ENCODE data around the gene RALGAPB. TPM values are rescaled to one million over a fixed set of nuclear protein-coding genes. Genes with fewer than 3 reads are reported as not detected.
"Not testable (repeated sequence)": the region's sequence is repeated elsewhere in the genome, so short reads cannot be mapped to it uniquely, and the experiment has no call there.

The RALGAPB gene
- total RNA-seq, 4 donors from 2014 or later = 22.7 to 67.0 (median 56.7) TPM

GRCh38 chr20:38505091-38505455 lies 32.4 kb downstream of the RALGAPB start:
- Histone ChIP-seq H3K4me1 (no peaks in the 10 kb centered on the region), H3K27ac (no peak overlapping the region), H3K27me3 (no peaks in the 10 kb centered on the region), H3K36me3 (peaks cover 0 to 25% (median 12%) of the 10 kb centered on the region in 4 donors), H3K4me3 (no peak overlapping the region), H3K9me3 (no peaks in the 10 kb centered on the region)
- in situ Hi-C loops (cut with MboI; ENCODE audit: low pct_ligation_motif_present in 1 of 4, low pct_unique_long_range_greater_than_20kb in 1 of 4, low sequenced_read_pairs in 3 of 4) (no loop called here), intact Hi-C loops (cut with DNase I; ENCODE audit: low total_unique reads) (no loop called here)
- DNase-seq = no peak
- 98% methylated on average over 4 of the region's 4 CpGs for WGBS, 2 donors (ENCODE audit: low coverage in 1 of 2)
- no peak for TF ChIP-seq CTCF (IDR thresholded peaks at IDR 0.05)

GRCh38 chr20:38511726-38512125 lies 39.1 kb downstream of the RALGAPB start:
- WGBS, 2 donors (ENCODE audit: low coverage in 1 of 2) = 98 to 99% methylated on average over 15 to 19 of the region's 19 CpGs
- intact Hi-C loops (cut with DNase I; ENCODE audit: low total_unique reads); H3K27me3 ChIP-seq; in situ Hi-C loops (cut with MboI; ENCODE audit: low pct_ligation_motif_present in 1 of 4, low pct_unique_long_range_greater_than_20kb in 1 of 4, low sequenced_read_pairs in 3 of 4); H3K9me3 ChIP-seq; H3K4me1 ChIP-seq; DNase-seq; H3K4me3 ChIP-seq; H3K27ac ChIP-seq: not testable (repeated sequence)
- peaks cover 0 to 29% (median 7%) of the 10 kb centered on the region in 4 donors for H3K36me3 ChIP-seq

- WGBS, 2 donors (ENCODE audit: low coverage in 1 of 2) = 84 to 90% methylated on average over 4 of the region's 4 CpGs
- intact Hi-C loops (cut with DNase I; ENCODE audit: low total_unique reads) (no loop called here), in situ Hi-C loops (cut with MboI; ENCODE audit: low pct_ligation_motif_present in 1 of 4, low pct_unique_long_range_greater_than_20kb in 1 of 4, low sequenced_read_pairs in 3 of 4) (no loop called here)
- no peaks in the 10 kb centered on the region for H3K27me3 ChIP-seq
- no peak for DNase-seq
- no peaks in the 10 kb centered on the region for H3K9me3 ChIP-seq
- no peaks in the 10 kb centered on the region for H3K4me1 ChIP-seq
- no peak overlapping the region for H3K4me3 ChIP-seq
- H3K36me3 ChIP-seq = peaks cover 0 to 50% (median 11%) of the 10 kb centered on the region in 4 donors
- H3K27ac ChIP-seq = no peak overlapping the region
- no peak for TF ChIP-seq EP300 (IDR thresholded peaks at IDR 0.05; ENCODE audit: low read depth)
- TF ChIP-seq POLR2A (IDR thresholded peaks at IDR 0.05) = no peak
- TF ChIP-seq CTCF (IDR thresholded peaks at IDR 0.05) = no peak
- TF ChIP-seq POLR2AphosphoS5 (IDR thresholded peaks at IDR 0.05) = no peak
Observed at GRCh38 chr20:38514185-38514584, 41.5 kb downstream of the RALGAPB start.

- no peak overlapping the region for H3K4me3 ChIP-seq
- H3K36me3 ChIP-seq = peaks cover 0 to 44% (median 9%) of the 10 kb centered on the region in 4 donors
- in situ Hi-C loops (cut with MboI; ENCODE audit: low pct_ligation_motif_present in 1 of 4, low pct_unique_long_range_greater_than_20kb in 1 of 4, low sequenced_read_pairs in 3 of 4) (no loop called here), intact Hi-C loops (cut with DNase I; ENCODE audit: low total_unique reads) (no loop called here)
- no peaks in the 10 kb centered on the region for H3K4me1 ChIP-seq
- H3K27ac ChIP-seq = no peak overlapping the region
- no peaks in the 10 kb centered on the region for H3K27me3 ChIP-seq
- no peaks in the 10 kb centered on the region for H3K9me3 ChIP-seq
- WGBS, 2 donors (ENCODE audit: low coverage in 1 of 2) = 91 to 100% methylated on average over 3 of the region's 3 CpGs
- TF ChIP-seq POLR2AphosphoS5 (IDR thresholded peaks at IDR 0.05) = no peak
- no peak for TF ChIP-seq CTCF (IDR thresholded peaks at IDR 0.05)
- no peak for TF ChIP-seq POLR2A (IDR thresholded peaks at IDR 0.05)
- TF ChIP-seq EP300 (IDR thresholded peaks at IDR 0.05; ENCODE audit: low read depth) = no peak
- DNase-seq = no peak
Observed at GRCh38 chr20:38514947-38515346, 42.3 kb downstream of the RALGAPB start.

GRCh38 chr20:38515631-38516030 lies 43.0 kb downstream of the RALGAPB start:
- peaks cover 0 to 41% (median 9%) of the 10 kb centered on the region in 4 donors for H3K36me3 ChIP-seq

More at GRCh38 chr20:38515631-38516030, 43.0 kb downstream of the RALGAPB start:
- Histone ChIP-seq H3K27ac (no peak overlapping the region), H3K27me3 (no peaks in the 10 kb centered on the region), H3K4me3 (no peak overlapping the region), H3K9me3 (no peaks in the 10 kb centered on the region), H3K4me1 (no peaks in the 10 kb centered on the region)
- no peak for TF ChIP-seq EP300 (IDR thresholded peaks at IDR 0.05; ENCODE audit: low read depth)
- no peak for TF ChIP-seq POLR2A (IDR thresholded peaks at IDR 0.05)
- no peak for TF ChIP-seq POLR2AphosphoS5 (IDR thresholded peaks at IDR 0.05)
- TF ChIP-seq CTCF (IDR thresholded peaks at IDR 0.05) = no peak
- WGBS, 2 donors (ENCODE audit: low coverage in 1 of 2) = 60 to 86% methylated on average over 1 to 2 of the region's 2 CpGs
- in situ Hi-C loops (cut with MboI; ENCODE audit: low pct_ligation_motif_present in 1 of 4, low pct_unique_long_range_greater_than_20kb in 1 of 4, low sequenced_read_pairs in 3 of 4) (no loop called here), intact Hi-C loops (cut with DNase I; ENCODE audit: low total_unique reads) (no loop called here)
- DNase-seq = no peak
